Fibroblast of peridontal ligament (primary cell): ENCODE measurements around the gene FBLIM1.
"Not testable (repeated sequence)": the region's sequence is repeated elsewhere in the genome, so short reads cannot be mapped to it uniquely, and the experiment has no call there.

ENCODE experiments used
- DNase-seq: peaks from one replicate; pipeline ENCODE4 v3.0.0-alpha.2; 2010; ENCODE audit errors: extremely low read depth

Gene FBLIM1

GRCh38 chr1:15810073-15810472 lies 51.5 kb downstream of the FBLIM1 start:
- peak; percentile 28 for DNase-seq

DNA sequence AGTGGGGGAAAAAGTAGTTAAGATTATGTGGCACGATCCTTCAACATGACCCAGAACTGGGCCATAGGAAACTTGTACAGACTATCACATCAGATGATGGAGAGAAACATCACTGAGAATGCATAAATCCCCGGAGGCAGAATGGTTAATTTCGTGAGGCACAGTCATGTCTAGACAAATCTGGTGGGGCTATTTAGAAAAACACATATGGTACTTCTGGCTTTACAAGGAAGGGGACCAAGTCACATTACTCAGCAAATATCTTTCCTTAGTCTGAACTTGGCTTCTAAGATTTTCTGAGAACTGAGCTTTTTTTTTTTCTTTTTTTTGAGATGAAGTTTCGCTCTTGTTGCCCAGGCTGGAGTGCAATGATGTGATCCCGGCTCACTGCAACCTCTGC lies 58.1 kb downstream of the FBLIM1 start:
- peak; percentile 24 for DNase-seq

- DNase-seq = peak; percentile 38
Observed at GRCh38 chr1:15820478-15820877, 61.9 kb downstream of the FBLIM1 start.

GRCh38 chr1:15825800-15826199 lies 67.2 kb downstream of the FBLIM1 start:
- DNase-seq = no peak

GRCh38 chr1:15826810-15827507 lies 68.4 kb downstream of the FBLIM1 start:
- no peak for DNase-seq

DNA sequence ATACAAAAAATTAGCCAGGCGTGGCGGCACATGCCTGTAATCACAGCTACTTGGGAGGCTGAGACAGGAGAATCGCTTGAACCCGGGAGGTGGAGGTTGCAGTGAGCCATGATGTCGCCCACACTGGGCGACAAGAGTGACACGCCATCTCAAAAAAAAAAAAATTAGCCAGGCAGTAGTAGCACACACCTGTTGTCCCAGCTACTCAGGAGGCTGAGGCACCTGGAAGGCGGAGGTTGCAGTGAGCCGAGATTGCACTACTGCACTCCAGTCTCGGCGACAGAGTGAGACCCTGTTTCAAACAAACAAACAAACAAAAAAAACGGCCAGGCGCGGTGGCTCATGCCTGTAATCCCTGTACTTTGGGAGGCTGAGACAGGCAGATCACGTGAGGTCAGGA lies 69.0 kb downstream of the FBLIM1 start:
- not testable (repeated sequence) for DNase-seq

DNA sequence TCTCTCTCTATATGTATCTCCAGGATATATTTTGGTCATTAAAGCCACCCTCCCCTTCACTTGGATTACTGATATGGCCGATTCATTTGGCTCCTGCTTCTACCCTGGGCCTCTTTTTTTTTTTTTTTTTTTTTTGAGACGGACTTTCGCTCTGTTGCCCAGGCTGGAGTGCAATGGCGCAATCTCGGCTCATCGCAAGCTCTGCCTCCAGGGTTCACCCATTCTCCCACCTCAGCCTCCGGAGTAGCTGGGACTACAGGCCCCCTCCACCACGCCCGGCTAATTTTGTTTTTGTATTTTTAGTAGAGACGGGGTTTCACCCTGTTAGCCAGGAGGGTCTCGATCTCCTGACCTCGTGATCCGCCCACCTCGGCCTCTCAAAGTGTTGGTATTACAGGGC lies 70.3 kb downstream of the FBLIM1 start:
- DNase-seq = not testable (repeated sequence)

GRCh38 chr1:15830258-15830657 lies 71.7 kb downstream of the FBLIM1 start:
- DNase-seq = no peak

GRCh38 chr1:15833069-15833679 lies 74.6 kb downstream of the FBLIM1 start:
- no peak for DNase-seq

DNA sequence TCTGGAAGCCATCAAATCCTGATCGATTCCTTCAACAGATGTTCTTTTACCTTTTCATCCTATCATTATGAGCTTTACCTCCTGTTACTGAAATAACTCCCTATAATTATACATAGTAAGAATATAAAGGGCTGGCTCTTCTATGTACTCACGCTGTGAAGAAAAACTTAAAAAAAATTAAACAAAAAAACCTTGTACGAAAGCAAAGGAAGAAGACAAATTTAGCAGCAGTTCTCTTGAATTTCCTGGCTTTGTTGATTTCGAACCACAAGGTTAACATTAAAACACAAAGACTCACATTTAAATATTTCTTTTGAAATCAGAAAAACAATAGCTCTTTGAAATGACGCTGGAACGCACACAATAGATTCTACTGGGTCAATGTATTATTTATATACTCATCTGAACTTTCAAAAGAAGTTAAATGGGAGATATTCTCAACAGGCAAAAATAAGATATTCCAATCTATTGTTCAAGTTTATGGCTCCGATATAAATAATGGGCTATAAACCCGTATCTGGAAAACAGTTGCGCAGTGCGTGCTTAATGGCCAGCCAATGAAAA lies 75.3 kb downstream of the FBLIM1 start:
- DNase-seq = no peak

DNA sequence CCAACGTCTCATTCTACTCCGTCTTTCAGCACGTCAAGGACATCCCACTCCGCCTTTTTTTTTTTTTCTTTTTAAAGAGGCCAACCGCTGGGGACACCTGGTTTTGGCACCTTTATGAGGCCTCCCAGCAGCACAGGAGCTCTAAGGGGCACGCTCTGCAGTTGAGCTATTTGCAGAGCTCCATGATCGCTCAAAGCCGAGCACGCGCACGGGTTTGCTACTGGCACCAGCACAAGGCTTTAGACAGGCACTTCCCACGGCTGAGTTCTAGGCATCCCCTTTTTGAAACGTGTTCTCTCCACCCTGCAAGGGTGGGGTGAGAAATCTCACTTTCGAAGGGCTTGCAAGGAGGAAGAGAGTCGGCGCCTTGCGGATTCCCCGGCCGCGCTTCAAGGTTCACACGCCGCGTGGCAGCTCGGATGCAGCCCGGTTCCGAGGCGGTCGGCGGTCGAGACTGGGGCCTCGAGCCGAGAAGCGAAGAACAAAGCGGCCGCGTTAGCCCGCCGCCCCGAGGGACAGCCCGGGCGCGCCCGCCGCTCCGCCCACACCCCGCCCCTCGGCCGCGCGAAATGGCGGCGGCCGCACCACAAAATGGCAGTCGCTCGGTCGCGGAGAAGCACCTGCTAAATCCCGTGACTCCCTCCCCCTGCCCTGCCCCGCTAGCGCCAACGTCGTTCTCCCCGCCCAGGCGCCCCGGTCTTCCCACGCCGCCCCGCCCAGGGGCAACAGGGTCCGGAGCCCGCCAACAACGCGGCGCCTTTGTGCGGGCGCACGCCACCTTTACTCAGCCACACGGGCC lies 76.0 kb downstream of the FBLIM1 start:
- DNase-seq = peak; percentile 96

DNA sequence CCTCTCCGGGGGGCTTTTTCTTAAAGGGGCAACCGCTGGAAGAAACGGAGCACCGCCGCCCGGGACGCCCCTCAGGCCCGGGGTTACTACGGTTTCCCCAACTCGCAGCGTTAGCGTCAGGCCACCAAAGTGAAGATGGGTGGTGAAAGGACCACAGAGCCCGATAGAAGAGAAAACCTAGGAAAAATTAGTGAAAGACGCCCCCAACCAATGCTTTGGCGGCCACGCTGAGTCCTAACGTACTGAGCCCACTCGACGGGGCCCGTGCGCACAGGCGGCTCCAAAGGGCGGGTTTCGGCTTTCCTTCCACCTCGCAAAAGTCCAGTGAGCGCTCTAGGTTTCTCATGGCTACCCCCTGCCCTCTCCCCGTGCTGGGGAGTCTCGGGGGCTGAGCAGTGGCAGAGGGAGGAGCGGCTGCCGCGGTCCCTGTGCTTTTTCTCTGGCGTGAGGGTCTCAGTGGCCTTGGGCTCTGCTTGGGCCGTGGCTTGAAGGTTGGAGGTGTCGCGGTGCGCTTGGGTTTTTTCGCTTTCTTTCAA lies 76.7 kb downstream of the FBLIM1 start:
- DNase-seq = no peak

DNA sequence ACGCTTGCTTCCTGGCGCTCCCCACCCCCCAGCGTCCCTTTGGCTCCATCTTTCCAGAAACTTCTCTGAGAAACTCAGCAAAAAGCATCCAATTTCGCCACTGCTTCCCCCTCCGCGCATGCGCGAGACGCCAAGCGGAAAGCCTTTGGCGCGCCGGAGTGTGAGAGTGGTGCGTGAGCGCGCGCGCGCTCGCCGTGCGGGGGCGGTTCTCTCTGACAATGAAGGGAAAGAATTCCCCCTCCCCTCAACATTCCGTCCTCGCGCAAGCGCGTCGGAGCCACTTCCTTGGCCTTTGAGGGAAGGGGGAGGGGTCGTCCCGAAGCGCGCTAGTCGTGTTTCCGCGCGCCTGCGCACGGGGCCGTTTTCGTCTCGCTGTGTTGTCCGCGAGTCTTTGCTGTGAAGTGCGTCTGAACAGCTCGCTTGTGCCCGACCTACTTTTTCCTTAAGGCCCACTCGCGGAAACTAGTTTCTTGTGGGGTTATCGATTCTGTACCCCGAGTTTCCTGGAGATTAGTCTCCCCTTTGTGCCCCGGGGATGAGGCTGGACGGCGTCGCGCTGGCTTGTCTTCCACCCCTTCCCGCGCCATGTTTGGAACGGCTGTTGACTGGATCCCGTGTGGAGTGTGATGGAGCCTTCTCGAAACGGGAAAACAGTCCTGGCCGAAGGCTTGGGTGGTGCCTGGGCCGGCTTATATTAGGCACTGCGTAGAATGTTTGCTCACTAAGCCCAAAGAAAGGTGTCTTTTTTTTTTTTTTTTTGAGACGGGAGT lies 77.3 kb downstream of the FBLIM1 start:
- DNase-seq = peak; percentile 99
